GOT3 (cell line): ENCODE data around the gene MCF2L2.

Source experiments
- DNase-seq: peaks from one replicate; lab custom pipeline; 2025; ENCODE audit warnings: mixed read lengths; lab: John Stamatoyannopoulos, UW

MCF2L2 gene

DNA sequence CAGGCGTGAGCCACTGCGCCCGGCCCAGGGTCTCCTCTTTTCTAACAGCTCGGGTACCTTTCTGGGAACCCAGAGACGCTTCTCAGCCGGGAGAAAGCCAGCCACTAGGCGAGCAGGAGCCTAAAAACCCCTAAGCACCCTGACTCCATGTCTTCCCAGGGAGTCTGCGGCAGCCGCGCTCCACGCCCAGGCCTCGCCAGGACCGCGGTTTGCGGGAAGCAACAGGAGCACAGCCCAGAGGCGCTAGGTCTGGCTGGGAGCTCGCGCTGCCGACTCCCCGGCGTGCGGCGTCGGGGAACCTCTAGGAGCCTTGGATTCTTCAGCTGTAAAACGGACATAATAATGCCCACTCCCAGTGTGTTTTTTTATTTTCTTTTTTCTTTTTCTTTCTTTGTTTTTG is 264.9 kb downstream of the MCF2L2 start:
- no peak for DNase-seq

DNA sequence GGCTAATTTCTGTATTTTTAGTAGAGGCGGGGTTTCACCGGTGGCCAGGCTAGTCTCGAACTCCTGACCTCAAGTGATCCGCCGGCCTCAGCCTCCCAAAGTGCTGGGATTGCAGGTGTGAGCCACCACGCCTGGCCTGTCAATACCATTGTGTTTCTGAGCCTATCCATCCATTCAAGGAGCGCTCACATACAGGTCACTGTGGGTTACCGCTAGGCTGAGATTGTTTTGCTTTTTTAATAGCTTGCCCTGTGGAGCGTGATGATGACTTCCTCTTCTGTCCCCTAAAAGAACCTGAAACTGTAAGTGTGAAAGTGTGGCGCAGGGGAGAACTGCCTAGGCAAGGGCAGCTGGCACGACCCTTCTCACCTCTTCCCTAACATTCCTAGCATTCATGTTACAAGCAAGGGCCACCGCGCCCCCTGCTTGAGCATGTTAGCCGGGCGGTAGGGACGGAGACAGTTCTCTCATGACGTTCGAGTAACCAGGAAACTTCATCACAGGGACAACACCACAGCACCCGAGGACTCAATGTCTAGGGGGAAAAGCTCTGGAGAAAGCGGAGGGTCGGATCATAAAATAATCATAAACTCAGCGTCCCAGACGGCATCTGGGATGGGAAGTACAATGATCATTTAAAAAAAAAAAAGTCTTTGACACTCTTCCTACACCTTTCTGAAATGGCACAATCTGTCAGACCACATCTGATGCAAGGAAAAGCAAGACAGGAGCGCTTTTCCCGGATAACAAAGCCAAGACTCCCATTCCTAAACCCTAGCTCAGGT is 266.7 kb downstream of the MCF2L2 start:
- no peak for DNase-seq

DNA sequence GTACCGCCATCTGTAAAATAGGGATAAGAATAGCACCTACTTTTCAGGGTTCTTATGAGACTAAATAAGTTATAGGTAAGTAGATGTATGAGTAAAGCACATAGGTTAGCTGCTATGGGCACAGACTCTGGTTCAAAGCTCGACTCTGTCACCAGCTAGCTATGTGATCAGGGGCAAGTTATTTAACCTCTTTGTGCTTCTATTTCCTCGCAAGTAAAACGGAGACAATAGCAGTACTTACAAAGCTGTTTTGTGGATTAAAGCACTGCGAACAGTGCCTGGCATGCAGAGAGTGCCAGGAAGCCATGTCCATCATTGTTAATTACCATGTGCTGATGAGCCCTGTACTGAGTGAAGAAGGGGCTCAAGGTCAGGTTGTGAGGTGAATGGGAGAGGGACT is 267.8 kb downstream of the MCF2L2 start:
- no peak for DNase-seq

DNA sequence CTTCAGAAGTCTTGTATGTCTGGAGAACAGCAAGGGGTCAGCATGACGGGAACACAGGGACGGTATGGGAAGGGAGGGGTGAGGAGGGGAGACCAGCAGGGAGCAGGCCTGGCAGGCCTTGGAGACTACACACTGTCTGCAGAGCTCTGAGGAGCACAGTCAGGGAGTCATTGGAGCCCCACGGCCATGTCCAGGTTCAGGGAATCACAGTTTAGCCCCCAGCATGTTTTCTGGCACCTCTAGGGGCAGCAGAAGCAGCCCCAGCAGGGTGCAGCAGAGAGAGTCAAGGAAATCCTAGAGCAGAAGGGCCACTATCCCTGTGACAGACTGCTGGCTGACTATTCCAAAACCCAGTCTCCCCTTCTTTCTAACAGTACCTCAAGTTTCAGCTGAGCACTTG is 269.1 kb downstream of the MCF2L2 start:
- DNase-seq = no peak

DNA sequence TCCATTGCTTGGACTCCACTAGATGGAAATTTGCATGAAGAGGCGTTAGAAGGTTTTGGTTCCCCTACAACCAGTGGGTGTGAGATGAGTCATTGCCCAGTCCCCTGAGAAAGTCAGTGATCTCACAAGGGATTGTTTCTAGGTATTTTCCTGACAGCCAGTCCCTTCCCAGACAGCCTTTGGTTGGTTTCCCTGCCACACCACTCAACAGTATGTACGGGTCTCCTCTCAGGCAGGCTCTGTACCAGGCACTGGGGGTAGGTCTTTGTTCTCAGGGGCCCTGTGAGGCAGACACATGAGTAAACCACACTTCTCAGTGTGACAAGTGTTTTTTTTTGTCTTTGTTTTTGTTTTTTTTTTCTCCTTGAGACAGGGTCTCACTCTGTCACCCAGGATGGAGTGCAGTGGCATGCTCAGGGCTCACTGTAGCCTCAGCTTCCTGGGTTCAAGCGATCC is 269.8 kb downstream of the MCF2L2 start:
- DNase-seq = no peak

DNA sequence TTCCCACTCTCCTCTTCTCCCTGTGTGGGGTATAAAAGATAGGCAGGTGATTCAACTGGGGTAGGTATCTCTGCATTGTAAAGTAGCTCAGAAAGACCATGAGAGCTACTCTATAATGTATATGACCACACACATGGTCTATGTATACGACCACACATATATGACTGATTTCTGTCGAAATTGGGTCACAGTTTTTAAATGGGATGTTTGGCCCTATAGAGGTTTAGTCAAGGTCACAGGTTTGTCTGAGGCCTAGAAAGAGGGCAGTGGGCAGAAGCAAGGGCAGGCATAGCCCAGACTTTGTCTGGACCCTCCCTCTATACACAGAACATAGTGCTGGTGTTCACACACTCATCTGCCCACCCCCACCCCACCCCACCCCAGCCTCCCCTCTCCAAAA is 270.3 kb downstream of the MCF2L2 start:
- DNase-seq = no peak

DNA sequence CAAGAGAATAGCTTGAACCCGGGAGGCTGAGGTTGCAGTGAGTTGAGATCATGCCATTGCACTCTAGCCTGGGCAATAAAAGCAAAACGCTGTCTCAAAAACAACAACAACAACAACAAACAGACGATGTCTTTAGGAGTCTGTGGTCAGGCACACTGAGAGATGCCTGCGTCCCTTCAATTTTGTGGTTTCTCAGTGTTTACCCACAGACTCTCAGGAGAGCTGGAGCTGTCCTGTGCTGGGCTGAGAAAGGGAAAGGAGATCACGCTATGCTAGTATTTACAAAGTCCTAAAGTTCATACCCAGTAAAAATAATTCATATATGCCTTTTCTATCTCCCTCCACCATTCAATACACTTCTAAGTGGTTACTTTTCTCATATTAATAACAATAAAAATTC is 272.2 kb downstream of the MCF2L2 start:
- no peak for DNase-seq

DNA sequence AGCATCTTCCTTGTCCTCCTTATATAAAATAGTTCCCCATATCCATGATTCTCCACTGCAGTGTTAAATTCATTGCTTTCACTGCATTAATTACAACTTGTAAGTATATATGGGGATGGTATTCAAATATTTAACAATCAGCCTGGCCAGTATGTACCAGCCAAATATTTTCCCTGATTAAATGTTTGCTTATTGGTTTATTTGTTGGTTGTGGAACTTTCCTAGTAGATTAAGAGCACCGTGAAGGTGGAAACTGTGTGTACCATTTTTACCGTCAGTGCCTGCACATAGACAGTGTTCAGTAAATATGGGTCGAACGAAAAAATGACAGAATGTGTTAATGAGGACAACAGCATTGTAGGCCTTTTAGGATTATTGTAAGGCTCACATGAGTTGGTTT is 272.9 kb downstream of the MCF2L2 start:
- DNase-seq = no peak

DNA sequence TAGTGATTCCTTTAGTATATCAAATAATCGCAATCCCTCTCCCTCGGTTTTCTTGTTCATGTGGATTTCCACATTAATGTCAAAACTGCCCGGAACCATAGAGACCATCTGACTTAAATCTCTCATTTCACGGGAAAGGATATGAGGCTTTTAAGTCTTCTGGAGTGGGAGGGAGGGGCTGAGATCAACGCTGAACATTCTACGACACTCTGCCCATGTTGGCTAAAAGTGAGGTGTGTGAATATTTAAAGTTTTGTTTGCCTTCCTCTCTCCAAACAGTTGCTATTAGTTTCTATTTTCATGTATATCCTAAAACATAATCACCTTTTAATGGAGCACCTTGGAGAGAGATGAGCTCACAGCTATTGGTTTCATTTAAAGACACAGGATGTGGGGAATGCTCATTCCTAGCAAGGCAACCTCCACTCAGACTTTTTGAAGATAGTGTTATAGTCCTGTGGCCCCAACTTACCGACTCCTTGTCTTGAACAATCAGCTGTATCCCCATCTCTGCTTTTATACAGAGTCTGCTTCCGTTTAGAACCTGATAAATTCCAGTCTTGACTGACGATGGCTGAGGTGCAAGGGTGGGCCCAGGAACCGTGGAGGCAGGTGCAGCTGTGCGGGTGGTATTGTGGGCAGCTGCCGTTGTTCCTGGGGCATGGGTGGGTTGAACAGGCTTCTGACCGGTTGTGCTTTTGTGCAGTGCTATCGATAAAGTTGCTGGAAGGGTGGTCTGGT is 275.0 kb downstream of the MCF2L2 start:
- DNase-seq = no peak

DNA sequence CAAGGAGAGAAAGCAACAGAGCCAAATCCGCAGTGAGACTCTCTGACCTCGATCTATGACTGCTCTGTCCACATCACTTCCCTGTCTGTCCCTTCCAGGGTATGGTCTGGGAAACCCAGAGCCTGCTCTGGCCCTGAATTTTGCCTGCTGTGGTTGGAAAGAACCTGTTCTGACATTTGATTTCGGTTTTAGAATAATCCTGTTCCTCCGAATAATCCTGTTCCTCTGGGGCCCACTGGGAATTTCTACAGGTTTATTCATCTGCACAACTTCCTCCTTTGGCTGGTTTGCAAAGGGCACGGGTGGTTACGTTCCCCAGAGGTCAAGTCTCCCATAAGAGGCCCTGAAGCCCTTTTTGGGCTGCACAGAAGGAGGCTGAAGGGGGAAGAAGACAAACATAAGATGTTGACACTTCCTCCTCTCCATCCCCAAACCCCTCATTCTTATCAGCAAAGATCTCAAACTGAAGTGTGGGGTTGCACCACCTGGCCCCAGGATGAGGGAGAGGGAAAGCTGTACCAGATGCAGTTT is 276.5 kb downstream of the MCF2L2 start:
- no peak for DNase-seq

DNA sequence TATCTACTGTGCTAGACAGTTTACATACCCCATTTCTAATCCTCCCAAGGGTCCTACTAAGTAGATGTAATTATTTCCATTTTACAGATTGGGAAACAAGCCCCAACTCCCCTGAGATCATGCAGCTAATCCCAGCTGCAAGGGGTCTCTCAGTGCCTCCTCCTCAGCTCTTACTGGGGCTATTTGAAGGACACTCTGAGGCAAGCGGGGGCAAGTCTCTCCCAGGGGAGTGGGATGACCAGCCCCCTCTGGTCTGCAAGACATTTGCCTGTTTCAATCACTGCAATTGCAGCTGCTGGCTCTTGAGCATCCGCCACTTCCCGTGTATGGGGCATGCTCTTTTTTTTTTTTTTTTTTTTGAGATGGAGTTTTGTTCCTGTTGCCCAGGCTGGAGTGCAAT is 277.3 kb downstream of the MCF2L2 start:
- no peak for DNase-seq

DNA sequence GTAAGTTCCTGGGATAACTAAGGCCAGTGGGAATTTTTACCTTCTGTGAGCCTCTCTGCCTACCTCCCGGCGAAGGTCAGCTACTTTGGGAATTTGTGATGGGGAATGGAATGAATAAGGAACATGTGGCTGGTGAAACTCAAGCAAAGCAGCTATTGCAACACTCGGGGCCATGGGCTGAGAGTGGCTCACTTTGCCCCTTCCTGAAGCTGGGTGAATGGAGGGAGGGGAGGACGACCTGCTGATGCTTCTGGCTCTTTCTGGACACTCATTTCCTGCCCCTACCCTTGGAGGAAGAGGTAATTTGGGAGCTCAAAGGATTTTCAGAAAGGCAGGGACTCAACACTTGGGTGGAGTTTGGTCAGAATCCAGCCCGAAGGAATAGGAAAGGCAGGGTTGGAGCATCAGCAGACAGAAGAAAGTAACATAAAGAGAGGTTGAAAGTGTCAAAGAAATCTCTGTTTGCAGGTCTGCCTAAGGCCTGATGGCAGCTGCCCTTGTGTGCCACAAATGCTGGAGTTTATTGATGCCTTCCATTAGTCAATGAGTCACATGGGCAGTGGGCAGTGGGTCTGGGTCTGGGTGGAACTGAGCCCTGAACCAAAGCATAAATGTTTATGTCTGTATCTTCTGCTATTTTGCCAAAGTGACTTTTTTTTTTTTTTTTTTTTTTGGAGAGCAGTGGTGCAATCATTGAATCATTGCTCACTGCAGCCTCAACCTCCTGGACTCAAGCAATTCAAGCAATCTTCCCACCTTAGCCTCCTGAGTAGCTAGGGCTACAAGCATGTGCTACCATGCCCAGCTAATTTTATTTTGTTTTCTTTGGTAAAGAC is 278.3 kb downstream of the MCF2L2 start:
- DNase-seq = no peak

DNA sequence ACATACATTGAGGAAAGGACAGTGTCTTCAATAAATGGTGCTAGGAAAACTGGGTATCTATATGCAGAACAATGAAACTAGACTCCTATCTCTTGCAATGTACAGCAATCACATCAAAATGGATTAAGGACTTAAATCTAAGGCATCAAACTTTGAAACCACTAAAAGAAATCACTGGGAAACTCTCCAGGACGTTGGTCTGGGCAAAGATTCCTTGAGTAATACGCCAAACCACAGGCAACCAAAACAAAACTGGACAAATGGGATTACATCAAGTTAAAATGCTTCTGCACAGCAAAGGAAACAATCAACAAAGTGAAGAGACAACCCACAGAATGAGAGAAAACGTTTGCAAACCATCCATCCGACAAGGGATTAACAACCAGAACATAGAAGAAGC is 280.4 kb downstream of the MCF2L2 start:
- no peak for DNase-seq

DNA sequence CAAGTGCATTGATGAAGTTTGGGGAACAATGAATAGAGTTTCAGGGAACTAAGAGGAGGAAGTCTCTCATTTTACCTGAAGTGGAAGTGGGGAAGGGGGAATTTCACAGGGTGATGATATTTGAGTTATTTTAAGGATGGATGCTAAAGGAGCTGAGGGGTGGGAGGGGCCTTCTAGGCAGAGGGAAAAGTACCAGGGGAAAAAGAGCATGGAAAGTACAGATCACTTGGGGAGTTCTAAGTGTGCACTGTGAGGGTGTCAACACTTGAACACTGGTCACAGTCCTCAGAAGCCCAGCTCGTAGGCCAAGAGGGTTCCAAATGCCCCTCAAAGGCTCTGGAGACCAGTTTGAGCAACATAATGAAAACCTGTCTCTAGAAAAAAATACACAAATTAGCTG is 284.1 kb downstream of the MCF2L2 start:
- no peak for DNase-seq

DNA sequence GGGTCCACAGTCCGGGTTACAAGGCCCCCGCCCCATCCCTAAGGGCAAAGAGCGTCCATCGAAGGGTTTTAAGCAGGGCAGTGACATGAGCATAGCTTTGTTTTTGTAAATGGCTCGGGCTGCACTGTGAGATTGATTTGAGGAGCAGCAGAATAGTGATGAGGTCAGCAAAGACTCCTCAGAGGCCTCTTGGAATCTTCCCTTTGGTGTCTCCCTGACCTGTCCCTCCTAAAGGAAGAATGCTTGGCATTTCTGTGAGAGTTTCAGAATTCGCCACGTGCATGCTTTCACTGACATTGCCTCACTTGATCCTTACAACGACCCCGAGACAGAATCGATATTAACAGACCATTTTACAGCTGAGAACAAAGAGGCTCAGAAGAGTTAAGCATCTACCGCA is 286.2 kb downstream of the MCF2L2 start:
- DNase-seq = no peak

DNA sequence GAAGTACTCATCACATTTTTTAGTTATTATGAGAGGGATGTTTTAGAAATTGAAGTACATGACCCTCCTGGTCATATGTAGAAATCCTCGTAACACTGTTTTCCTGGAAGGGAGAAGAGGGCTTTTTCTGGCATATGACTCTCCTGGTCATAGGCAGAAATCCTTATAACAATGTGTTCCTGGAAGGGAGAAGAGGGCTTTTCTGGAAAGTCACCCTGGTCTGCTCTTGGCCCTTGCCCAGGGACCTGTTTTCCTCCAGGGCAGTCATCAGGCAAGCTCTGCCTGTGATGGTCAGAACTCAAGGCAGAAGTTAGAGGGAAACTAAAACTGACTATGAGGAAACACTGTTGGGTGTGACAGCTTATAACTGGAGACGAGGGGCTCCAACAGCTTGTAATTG is 293.6 kb downstream of the MCF2L2 start:
- no peak for DNase-seq

DNA sequence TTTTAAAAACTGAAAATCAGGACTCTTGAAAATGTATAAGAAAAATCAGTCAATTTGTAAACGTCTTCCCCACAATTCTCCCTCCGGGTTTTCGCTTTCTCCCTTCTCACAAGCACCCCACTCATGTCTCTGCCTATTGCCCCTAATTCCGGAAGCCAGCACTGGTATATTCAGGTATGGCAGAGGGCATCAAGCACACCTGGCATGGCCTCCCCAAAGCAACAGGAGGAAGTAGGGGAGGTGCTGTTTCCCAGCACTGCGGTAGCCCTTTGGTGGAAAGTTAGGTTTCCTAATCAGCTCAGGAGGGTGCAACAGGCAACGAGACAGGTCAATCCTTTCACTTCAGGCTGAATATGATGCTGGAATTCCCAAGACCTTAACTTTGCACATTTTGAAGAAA is 296.0 kb downstream of the MCF2L2 start:
- no peak for DNase-seq

DNA sequence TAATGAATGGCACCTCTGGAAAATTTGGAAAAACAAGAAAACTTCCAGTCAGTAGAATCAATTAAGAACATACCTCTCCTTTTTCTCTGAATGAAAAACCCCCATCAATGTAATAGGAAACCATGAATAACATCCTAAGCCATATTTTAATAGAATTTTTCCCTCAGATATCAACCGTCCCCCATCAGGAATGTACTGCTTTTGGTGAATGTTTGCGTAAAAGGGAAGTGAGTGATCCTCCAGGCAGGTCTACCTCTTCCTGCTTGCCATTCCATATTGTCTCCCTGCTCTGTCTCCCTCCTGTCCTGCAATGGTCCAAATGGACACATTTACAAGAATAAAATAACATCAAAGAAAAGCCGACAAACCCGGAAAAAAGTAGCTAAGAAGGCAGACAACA is 296.7 kb downstream of the MCF2L2 start:
- DNase-seq = no peak

DNA sequence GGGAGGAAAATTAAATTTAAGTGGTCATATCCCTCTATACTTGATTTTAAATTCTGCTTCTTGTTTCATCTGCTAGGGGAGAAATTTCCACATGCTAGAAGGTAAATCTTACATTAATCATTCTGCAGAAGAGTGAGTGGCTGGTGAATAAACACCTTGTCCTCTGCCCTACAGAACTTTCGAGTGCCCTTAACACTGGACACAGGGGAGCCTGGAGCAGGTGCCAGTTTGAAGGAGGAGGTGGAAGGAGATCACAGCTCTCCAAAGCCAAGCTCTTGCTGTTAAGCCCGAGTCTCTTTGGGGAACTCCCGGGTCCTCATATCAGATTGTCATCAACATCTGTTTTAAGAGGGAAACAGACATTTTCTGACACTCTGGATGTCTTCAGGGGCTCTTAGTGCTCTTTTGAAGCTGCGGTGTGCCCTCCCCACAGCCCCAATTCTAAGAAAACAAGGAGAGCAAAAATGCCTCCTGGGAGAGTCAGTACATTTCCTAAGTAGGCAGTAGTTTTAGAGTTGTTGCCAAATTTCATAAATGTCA is 297.2 kb downstream of the MCF2L2 start:
- DNase-seq = no peak

DNA sequence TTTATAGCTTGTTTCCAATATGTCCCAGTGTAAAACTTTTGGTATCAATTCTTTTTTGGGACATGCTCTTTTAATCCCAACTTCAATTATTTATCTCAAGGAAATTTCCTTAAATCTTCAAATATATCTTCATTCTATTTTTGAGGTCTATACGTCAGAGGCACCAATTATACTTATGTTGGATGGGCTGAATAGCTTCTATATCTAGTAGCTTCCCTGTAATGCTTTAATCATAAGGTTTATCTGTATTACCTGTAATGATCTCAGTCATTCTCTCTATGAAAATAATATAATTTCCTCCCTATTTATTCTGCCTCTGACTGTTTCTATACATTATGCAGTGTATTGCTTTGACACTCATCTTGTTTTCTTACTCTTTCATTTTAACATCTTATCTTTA is 299.2 kb downstream of the MCF2L2 start:
- DNase-seq = no peak

DNA sequence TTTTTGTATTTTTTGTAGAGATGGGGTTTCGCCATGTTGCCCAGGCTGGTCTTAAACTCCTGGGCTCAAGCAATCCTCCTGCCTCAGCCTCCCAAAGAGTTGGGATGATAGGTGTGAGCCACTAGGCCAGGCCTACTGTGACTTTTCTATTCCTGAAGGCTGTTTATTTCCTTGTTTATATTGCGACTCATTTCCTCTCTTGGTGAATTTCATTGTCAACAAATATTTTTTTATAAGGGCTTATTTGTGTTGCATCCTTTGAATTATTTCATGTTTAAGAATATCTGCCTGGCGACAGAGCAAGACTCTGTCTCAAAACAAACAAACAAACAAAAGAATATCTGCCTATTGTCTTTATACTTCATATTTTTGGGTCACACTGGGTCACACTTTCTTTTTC is 299.7 kb downstream of the MCF2L2 start:
- no peak for DNase-seq
